Heart left ventricle (tissue), 13 donors: ENCODE results near the gene DRC7.

ENCODE experiments used
- CTCF ChIP-seq, 12 donors: fragments of 200-600 bp; sonication (generic) in 4 of 12; IDR thresholded peaks; one replicate each; pipeline versions ENCODE4 v1.5.0 to v1.8.0; 2018 to 2022; ENCODE audit warnings: antibody characterized with exemption in 12 of 12, mild to moderate bottlenecking in 5 of 12
- POLR2A ChIP-seq, 2 donors: fragments of 450-650 bp; IDR thresholded peaks; one replicate each; pipeline ENCODE4 v1.6.1; 2017; ENCODE audit warnings: antibody characterized with exemption in 2 of 2, mild to moderate bottlenecking in 2 of 2, moderate library complexity in 2 of 2
- donor health status: ischemic (EF 13 %, LVEDD 7.1; RV severe dilation, severe dysfunction).
- donor health status: DM: no; HTN: yes; CAD: no.
- donor health status: DM: no; HTN: no; CAD: no.
- donor health status: ischemic (EF 25% LVEDD 6.9; RV normal size, moderate dysfunction).
- donor health status: ischemic (EF 25% LVEDD 5.7; RV mildly dilated, moderate dysfunction).
- donor health status: ischemic (EF 35%, LVEDD 5.7; RV mildly dilated, moderate dysfunction).
- donor health status: nonischemic (EF 11% LVEDD 7.7; RV severe dilation, severe dysfunction).
- donor health status: DM: yes; HTN: yes; CAD: no.
- donor health status: PGD.
- donor health status: ischemic (EF 29% LVEDD 5.4; RV normal size, mild dysfunction).
- donor health status: nonischemic (EF 23%, LVEDD 6.1; RV moderate dilation, normal function).

- TF ChIP-seq POLR2A (IDR thresholded peaks at IDR 0.05) (no peak), CTCF (IDR thresholded peaks at IDR 0.05) (no peak)
Observed at GRCh38 chr16:57653936-57654335, 40.7 kb upstream of the DRC7 start.
